ENCODE measurements around the gene MAP2K3. TPM values are rescaled to one million over a fixed set of nuclear protein-coding genes. Genes with fewer than 3 reads are reported as not detected.

Gene MAP2K3
- total RNA-seq, 1 experiment from 2014 or later = 50.9 TPM

DNA sequence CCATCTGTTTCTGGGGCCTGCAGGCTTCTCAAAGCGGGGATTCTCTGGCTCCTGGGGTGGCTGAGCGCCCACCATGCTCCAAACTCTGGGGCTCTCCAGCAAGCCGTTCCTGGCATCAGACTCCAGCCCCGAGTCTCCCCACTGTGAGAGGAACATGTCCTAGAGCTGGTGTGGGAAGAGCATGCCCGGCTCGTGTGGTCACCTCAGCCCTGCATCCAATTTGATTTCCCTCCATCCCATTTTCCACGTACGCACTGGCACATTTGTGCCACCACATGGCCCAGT, 68.4 kb downstream of the MAP2K3 start:
- TF ChIP-seq, protein P1, sequence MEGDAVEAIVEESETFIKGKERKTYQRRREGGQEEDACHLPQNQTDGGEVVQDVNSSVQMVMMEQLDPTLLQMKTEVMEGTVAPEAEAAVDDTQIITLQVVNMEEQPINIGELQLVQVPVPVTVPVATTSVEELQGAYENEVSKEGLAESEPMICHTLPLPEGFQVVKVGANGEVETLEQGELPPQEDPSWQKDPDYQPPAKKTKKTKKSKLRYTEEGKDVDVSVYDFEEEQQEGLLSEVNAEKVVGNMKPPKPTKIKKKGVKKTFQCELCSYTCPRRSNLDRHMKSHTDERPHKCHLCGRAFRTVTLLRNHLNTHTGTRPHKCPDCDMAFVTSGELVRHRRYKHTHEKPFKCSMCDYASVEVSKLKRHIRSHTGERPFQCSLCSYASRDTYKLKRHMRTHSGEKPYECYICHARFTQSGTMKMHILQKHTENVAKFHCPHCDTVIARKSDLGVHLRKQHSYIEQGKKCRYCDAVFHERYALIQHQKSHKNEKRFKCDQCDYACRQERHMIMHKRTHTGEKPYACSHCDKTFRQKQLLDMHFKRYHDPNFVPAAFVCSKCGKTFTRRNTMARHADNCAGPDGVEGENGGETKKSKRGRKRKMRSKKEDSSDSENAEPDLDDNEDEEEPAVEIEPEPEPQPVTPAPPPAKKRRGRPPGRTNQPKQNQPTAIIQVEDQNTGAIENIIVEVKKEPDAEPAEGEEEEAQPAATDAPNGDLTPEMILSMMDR (IDR thresholded peaks at IDR 0.05; ENCODE audit: insufficient read depth in 1 of 2, low read depth in 1 of 2, low read length in 1 of 2, severe bottlenecking in 1 of 2, unreplicated experiment in 1 of 2) = no peak
- Histone ChIP-seq H3K27me3 (replicated peaks; ENCODE audit: control insufficient read depth, insufficient read depth, low read length) (no peaks in the 10 kb centered on the region), H3K4me1 (0 out of 2 replicates have a peak, but pooled peaks cover 3% of the 10 kb centered on the region), H3K9me3 (no peaks in the 10 kb centered on the region), H3K4me3 (ENCODE audit: low read depth, low read length) (no peak overlapping the region), H3K36me3 (ENCODE audit: control insufficient read depth, insufficient read depth, low read length) (no peaks in the 10 kb centered on the region)
- Mint-ChIP-seq H3K36me3 (ENCODE audit: insufficient read depth, unreplicated experiment) (no peaks in the 10 kb centered on the region), H3K4me1 (ENCODE audit: low read depth, unreplicated experiment) (no peaks in the 10 kb centered on the region), H3K27me3 (ENCODE audit: insufficient read depth, unreplicated experiment) (no peaks in the 10 kb centered on the region), H3K27ac (ENCODE audit: unreplicated experiment) (no peak overlapping the region), H3K4me3 (ENCODE audit: unreplicated experiment) (no peak overlapping the region), H3K9me3 (ENCODE audit: unreplicated experiment) (peaks cover 8% of the 10 kb centered on the region)
- BruUV-seq (replicated peaks) = no TSS peak
- ChIA-PET CTCF (no interaction called here), POLR2A (no interaction called here)
- intact Hi-C loops (cut with micrococcal nuclease; ENCODE audit: unreplicated experiment) = no loop called here
- no peak for DNase-seq

DNA sequence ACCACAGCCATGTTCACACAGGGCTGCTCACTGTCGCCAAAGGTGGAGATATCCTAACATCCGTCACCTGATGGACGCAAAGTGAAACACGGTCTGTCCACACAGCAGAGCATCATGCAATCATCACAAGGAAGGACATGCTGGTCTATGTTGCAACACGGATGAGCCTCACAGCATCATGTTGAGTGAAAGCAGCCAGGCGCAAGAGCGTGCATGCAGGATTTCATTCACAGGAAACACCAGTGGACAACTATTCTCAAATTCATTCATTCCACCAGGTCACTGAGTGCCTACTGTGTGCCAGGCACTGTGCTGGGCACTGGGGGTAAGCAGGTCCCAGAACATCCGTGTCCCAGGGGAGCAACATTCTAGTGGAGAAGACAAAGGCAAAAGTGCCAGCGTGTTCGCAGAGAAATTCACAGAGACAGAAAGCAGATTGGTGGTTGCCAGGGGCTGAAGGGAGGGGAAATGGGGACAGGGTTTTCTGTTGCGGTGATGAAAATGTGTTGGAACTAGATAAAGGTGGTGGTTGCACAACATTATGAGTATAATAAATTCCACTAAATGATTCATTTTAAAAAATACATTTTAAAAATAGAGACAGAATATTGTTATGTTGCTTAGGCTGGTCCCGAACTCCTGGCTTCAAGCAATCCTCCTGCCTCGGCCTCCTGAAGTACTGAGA, 69.0 kb downstream of the MAP2K3 start:
- H3K27me3 Mint-ChIP-seq (ENCODE audit: insufficient read depth, unreplicated experiment) = no peaks in the 10 kb centered on the region
- no peak overlapping the region for H3K27ac Mint-ChIP-seq (ENCODE audit: unreplicated experiment)
- ChIA-PET CTCF (no interaction called here), POLR2A (no interaction called here)
- no peaks in the 10 kb centered on the region for H3K36me3 Mint-ChIP-seq (ENCODE audit: insufficient read depth, unreplicated experiment)
- H3K9me3 ChIP-seq = no peaks in the 10 kb centered on the region
- peaks cover 8% of the 10 kb centered on the region for H3K9me3 Mint-ChIP-seq (ENCODE audit: unreplicated experiment)
- H3K4me1 ChIP-seq = 0 out of 2 replicates have a peak, but pooled peaks cover 3% of the 10 kb centered on the region
- no peak for DNase-seq
- H3K4me1 Mint-ChIP-seq (ENCODE audit: low read depth, unreplicated experiment) = no peaks in the 10 kb centered on the region
- H3K4me3 Mint-ChIP-seq (ENCODE audit: unreplicated experiment) = no peak overlapping the region
- H3K27me3 ChIP-seq (replicated peaks; ENCODE audit: control insufficient read depth, insufficient read depth, low read length) = no peaks in the 10 kb centered on the region
- intact Hi-C loops (cut with micrococcal nuclease; ENCODE audit: unreplicated experiment) = no loop called here
- no peak overlapping the region for H3K4me3 ChIP-seq (ENCODE audit: low read depth, low read length)
- no peaks in the 10 kb centered on the region for H3K36me3 ChIP-seq (ENCODE audit: control insufficient read depth, insufficient read depth, low read length)
- TF ChIP-seq, protein P1 (IDR thresholded peaks at IDR 0.05; ENCODE audit: insufficient read depth in 1 of 2, low read depth in 1 of 2, low read length in 1 of 2, severe bottlenecking in 1 of 2, unreplicated experiment in 1 of 2) = no peak
- BruUV-seq (replicated peaks) = no TSS peak

DNA sequence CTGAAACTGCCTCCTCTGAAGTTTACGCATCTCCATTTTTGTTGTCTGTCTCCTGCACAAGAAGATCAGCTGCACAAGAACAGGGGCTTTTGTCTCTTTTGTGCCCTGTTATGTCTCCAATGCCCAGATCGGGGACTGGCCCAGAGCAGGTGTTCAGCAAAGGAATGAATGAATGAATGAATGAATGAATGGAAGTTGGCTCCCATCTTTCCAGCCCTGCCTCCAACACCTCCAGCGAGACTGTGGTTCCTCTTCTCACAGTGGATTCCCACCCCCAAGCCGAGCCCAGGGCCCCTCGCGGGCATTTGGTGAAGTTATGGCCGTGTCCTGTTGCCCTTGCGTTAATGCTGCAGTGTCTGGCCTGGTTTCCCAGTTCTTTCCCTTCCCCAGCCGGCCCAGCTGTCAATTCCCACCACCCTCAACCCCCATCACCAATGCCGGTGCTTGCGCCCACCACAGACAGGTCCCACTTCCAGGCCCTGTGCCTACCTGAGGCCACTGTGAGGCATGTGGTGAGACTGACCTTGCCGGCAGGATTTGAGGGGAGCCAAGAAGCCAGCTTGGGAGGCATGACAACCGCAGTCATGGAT, 70.4 kb downstream of the MAP2K3 start:
- TF ChIP-seq, protein P1 (IDR thresholded peaks at IDR 0.05; ENCODE audit: insufficient read depth in 1 of 2, low read depth in 1 of 2, low read length in 1 of 2, severe bottlenecking in 1 of 2, unreplicated experiment in 1 of 2) = no peak
- H3K27me3 ChIP-seq (replicated peaks; ENCODE audit: control insufficient read depth, insufficient read depth, low read length) = no peaks in the 10 kb centered on the region
- H3K27ac Mint-ChIP-seq (ENCODE audit: unreplicated experiment) = no peak overlapping the region
- H3K4me3 ChIP-seq (ENCODE audit: low read depth, low read length) = no peak overlapping the region
- no peaks in the 10 kb centered on the region for H3K4me1 Mint-ChIP-seq (ENCODE audit: low read depth, unreplicated experiment)
- no peaks in the 10 kb centered on the region for H3K27me3 Mint-ChIP-seq (ENCODE audit: insufficient read depth, unreplicated experiment)
- H3K36me3 Mint-ChIP-seq (ENCODE audit: insufficient read depth, unreplicated experiment) = no peaks in the 10 kb centered on the region
- DNase-seq = no peak
- H3K4me3 Mint-ChIP-seq (ENCODE audit: unreplicated experiment) = no peak overlapping the region
- no TSS peak for BruUV-seq (replicated peaks)
- intact Hi-C loops (cut with micrococcal nuclease; ENCODE audit: unreplicated experiment) = no loop called here
- H3K9me3 Mint-ChIP-seq (ENCODE audit: unreplicated experiment) = peaks cover 8% of the 10 kb centered on the region
- H3K4me1 ChIP-seq = peaks cover 14% of the 10 kb centered on the region; the same call in 1 of the 2 replicates
- POLR2A ChIA-PET = no interaction called here
- CTCF ChIA-PET = no interaction called here
- no peaks in the 10 kb centered on the region for H3K36me3 ChIP-seq (ENCODE audit: control insufficient read depth, insufficient read depth, low read length)
- no peaks in the 10 kb centered on the region for H3K9me3 ChIP-seq
